DMS153 treated with DMSO at 0.1 percent for 48 hours (cell line): ENCODE data around the gene KCND1.
A peak's percentile ranks its signal among the peaks of the same experiment; 100 is the strongest.
"Not testable (repeated sequence)": the region's sequence is repeated elsewhere in the genome, so short reads cannot be mapped to it uniquely, and the experiment has no call there.

ENCODE experiments used
- DNase-seq: peaks from one replicate; lab custom pipeline; 2025; ENCODE audit not compliant: unreplicated experiment; lab: John Stamatoyannopoulos, UW

The KCND1 gene

GRCh38 chrX:48971249-48972219 is at the start of gene KCND1:
Gene KCND1 (minus strand): TSS chrX:48971844. CDS start chrX:48970271, 1,573 bp downstream.
- no peak for DNase-seq

- DNase-seq, result no peak
Measured at GRCh38 chrX:49019599-49020249, 48.1 kb upstream of the KCND1 start.

DNA sequence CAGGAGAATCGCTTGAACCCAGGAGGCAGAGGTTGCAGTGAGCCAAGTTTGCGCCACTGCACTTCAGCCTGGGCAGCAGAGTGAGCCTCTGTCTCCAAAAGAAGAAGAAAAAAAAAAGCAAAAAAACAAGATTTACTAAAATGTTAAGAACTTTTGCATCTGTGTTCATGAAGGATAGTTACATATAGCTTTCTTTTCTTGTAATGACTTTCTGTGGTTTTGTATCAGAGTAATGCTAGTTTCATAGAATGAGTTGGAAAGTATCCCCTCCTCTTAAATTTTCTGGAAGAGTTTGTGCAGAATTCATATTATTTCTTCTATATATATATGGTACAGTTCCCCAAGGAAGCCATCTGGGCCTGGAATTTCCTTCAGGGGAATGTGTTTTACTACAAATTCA is 47.4 kb upstream of the KCND1 start:
- DNase-seq, result no peak

DNA sequence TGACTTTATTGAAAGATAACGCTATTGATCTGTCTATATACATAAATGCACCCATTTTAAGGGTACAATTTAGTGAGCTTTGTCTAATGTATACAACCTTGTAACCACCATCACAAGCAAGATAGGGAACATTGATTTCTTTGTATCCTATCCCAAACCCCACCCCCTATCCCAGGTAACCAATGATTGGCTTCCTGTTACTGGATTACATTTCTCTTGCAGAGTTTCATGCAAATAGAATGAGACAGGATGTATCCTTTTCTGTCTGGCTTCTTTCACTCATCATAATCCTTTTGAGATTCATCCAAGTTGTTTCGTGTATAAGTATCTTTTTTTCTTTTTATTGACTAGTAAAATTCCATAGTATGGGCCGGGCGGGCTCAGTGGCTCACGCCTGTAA is 32.1 kb upstream of the KCND1 start:
- no peak for DNase-seq

GRCh38 chrX:49002091-49002935 is 30.7 kb upstream of the KCND1 start, which contains the start of gene GRIPAP1:
Gene GRIPAP1 (minus strand): TSS chrX:49002264. CDS start chrX:49002229, 35 bp downstream.
- DNase-seq, result peak; percentile 41

DNA sequence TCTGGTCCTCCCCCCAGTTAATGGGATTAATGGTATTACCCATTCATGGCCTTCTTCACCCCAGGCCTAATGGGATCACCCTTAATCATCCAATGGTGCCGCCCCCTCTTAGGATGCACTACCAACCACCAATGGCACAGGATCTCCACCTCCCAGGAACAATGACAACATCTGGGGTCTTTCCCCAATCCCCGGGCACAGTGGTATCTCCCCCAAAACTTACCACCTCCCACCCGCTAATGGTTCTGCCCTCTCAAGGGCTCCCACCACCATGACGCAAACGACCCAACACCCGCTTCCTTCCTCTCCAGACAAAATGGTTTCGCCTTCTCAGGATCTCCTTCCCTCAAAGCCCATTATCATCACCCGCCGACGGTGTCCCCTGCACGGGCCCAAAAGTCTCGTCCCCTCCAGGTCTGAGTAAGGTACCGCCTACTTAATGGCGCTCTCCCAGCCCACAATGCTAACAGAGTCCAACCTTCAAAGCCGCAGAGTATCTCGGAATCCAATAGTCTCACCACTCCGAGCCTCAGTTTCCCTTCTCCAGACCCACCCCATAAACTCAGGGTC is 30.0 kb upstream of the KCND1 start:
- DNase-seq, result no peak

DNA sequence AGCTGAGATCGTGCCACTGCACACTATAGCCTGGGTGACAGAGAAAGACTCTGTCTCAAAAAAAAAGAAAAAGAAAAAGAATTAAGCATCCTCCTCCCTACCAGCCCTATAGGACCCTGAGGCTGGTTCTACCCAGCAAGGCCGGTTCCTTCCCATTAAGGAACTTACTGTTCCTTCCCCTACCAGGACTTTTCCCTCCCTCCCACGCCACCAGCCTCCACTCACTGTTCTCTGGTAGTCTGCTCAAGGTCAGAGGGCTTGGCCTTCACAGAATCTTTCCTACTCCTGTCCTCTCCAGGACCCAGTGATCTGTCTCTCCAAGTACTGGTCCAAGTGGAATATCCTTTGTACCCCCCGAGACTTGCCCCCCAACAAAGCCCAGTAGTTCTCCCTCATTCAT is 29.0 kb upstream of the KCND1 start:
- no peak for DNase-seq

DNA sequence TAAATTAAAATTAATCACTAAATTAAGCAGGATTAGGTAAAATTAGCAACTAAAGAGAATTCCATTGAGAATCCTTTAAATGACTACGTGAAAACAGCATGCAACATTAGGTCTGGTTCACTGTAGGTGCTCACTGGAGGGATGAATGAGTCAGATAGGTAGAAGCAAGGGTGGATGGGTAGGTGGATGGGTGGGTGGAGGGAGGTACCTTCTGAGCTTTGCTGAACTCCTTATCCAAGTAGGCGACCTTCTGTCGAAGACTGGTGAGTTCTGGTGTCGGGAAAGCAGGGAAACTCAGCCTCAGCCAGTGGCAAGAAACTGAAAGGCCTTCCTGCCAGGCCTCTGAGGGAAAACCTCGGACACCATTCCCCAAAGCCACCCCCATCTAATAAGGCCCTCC is 27.4 kb upstream of the KCND1 start:
- no peak for DNase-seq

DNA sequence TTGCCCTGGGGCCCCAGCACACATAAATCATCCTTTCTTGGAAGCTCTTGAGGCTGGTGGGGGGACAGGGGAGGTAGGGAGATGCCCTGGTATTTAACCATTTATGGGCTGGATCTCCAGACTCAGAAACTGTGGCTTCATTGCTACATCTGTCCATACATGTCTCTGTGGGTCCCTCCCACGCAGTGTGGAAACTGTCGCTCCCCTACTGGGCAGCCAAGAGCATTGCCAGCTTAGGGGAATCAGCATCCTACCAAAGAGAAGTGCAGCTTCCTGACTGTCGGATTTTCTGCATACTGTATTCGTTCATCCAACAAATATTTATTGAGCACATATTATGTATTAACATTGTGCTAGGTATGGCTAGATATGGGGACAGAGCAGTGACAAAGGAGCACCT is 26.7 kb upstream of the KCND1 start:
- DNase-seq, result no peak

DNA sequence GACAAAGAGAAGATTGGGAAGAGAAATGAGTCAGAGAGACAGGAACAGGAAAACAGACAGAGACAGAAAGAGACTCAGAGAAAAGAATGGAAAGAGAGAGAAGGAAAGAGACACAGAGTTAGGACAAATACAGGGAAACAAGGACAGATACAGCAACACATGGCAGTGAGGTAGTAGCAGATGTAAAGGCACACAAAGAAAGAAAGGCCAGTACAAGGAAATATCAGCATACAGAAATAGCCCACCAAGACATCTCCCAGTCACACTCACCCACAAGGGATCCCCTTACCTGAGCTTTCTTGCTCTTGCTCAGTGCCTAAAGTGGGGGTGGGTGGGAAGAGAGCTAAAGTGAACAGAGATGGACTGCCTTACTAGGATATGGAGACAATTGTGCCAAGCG is 26.2 kb upstream of the KCND1 start:
- DNase-seq, result no peak

DNA sequence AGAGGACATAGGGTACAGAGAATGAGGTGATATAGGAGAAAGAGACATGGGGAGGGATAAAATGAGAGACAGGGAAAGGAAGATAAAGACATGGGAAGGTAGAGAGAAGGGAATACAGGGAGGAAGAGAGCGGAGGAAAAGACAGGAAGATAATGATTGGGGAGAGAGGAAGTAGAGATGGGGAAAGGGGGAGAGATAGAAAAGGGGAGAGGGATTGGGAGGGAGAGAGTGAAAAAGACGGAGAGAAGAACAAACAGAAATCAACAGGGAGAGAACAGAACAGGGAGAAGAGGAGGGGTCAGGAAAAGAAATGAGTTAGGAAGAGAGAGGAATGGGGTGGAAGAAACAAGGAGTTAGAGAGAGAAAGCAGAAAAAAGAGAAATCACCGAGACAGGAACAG is 25.8 kb upstream of the KCND1 start:
- no peak for DNase-seq

GRCh38 chrX:48996969-48997368 is 25.3 kb upstream of the KCND1 start:
- DNase-seq, result no peak

- DNase-seq, result no peak
Measured at GRCh38 chrX:48992341-48992740, 20.7 kb upstream of the KCND1 start.

GRCh38 chrX:48989483-48989882 is 17.8 kb upstream of the KCND1 start:
- DNase-seq, result no peak

- DNase-seq, result no peak
Measured at GRCh38 chrX:48983896-48984295, 12.3 kb upstream of the KCND1 start.

DNA sequence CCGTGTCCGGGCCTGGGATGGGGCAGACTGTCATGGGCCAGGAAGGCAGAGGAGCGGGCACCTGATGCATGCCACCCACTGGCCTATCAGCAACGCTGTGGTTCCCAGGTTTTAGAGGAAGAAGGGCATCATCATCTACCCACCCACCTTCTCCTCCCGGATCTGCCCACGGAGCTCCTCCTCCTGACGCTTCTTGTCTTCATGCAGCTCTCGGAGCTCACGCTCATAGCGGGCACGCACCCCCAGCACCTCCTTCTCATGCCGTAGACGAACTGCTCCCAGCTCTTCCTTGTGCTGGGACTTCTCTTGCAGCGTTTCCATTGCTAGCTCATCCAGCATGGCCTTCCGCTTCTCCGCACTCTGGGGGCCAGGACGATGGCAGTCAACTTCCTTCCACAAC is 11.4 kb upstream of the KCND1 start:
- DNase-seq, result no peak

DNA sequence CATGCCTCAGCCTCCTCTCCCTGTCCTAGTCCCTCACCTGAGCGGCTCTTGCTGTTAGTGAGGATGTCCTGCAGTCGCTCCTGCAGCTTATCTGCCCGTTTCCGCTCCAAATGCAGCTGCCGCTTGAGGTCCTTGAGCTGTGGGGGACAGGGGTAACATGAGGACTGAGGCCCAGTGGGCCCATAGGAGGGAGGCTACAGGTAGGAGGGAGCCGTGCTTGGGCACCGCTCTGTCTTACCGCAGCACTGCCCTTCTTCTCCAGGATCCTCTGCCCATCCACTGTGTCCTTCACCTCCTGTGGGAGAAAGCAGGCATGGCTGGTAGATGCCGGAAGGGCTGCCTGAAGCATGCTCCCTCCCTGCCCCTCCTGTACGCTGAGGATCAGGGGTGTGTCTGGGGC is 9.5 kb upstream of the KCND1 start:
- no peak for DNase-seq

GRCh38 chrX:48980341-48980740 is 8.7 kb upstream of the KCND1 start:
- not testable (repeated sequence) for DNase-seq

DNA sequence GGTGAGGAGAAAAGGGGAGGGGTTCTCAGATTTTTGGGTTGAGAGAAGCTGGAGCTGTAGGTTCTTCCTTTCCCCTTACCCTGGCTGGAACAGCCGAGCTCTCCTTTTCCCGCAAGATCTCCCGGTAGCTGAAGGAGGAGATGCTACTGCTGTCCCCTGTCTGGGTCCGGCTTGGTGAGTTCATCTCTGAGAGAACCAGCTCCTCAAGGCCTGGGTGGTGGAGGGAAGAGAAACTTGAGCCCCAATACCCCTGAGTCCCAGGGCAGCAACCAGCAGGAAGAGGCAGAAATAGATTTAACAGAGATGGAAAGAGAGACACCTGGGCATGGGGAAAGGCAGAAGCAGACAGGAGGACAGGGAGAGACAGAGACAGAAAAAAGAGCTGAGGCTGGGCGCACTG is 6.6 kb upstream of the KCND1 start:
- no peak for DNase-seq

DNA sequence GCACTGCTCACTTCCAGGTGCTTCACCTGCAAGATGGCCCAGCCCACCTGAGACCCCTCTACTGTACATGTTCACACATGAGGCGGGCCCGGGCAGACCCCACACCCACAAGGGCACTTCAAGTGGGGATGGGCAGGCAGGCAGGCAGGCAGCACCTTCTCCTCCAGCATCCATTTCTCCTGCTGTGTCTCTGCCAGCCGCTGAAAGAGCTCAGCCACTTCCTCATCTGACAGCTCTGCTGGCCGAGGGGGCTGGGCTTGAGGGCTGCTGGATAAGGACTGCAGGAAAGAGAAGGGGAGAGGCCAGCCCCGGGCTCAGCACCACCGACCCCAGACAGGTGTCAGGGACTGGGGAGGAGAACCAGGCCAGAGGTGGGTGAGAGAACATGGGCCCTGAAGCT is 4.4 kb upstream of the KCND1 start:
- no peak for DNase-seq

GRCh38 chrX:48975541-48975940 is 3.9 kb upstream of the KCND1 start:
- DNase-seq, result no peak
